ENCODE measurements around the gene FOXJ3.

The FOXJ3 gene

DNA sequence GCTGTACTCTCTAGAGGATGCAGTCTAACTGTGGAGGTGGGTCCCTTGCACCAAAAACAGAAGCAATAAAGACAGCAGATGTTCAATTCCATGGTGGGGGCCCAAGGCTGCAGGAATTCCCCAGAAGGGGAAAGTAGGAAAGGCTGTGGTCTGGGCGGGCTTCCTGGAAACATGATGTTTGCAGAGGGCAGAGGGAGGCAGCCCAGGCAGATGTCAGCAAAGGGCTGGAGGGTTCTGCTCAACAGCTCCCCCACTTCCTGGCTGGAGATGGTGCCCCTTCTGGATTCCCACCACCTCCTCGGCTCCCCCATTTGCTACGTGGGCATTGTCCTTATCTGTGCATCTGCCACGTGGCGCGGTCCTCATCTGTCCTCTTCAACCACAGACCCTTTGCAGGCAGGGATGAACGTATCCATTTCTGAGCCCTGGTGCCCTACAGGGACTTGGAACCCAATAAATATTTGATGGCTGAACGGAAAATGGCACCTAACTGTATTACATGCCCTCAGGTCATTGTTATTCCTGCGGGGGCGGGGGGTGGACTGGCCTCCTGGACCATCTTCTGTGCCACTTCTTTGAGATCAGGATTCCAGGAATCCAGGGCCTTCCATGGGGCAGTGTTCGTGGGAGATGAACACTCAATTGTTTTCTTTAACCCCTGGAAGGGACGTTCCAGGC is 190.2 kb downstream of the FOXJ3 start:
- DNase-seq (ENCODE audit: low read depth in 3 of 3), result no peak

DNA sequence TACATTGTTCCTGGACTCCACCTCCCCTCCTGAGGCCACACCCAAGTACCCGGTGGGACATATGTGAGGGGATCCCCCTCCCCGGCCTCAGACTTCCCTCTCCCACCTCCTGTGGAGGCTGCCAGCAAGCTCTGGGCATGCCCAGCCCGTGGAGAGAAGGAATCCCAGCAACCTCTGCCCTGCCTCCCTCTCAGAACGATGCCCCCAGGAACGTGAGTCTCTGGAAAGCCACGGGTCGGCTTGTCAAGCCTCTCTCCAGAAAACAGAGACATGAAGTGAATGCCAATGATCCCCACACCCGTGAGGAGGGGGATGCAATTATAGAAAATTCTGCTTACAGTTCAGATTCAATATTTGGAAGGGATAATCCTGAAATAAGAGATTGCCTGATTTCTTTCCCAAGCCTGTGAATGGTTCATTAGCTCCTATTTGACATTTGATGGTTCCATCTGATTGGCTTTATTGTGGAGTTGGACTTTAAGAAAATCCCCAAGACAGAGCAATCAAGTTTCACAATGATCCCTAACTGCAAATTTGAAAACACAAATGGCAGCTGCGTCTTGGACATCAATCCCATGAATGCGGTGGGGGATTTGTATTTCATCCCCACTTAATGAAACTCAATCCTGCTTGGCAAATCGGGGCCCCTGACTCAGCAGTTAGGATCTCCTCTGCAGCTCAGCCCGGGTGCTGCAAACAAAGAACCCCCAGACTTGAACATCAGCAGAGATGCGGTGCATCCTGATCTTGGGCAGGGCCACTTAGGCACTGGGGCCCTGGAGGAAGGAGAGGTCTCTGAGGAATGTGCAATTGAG is 190.9 kb downstream of the FOXJ3 start:
- DNase-seq (ENCODE audit: low read depth in 3 of 3), result no peak

DNA sequence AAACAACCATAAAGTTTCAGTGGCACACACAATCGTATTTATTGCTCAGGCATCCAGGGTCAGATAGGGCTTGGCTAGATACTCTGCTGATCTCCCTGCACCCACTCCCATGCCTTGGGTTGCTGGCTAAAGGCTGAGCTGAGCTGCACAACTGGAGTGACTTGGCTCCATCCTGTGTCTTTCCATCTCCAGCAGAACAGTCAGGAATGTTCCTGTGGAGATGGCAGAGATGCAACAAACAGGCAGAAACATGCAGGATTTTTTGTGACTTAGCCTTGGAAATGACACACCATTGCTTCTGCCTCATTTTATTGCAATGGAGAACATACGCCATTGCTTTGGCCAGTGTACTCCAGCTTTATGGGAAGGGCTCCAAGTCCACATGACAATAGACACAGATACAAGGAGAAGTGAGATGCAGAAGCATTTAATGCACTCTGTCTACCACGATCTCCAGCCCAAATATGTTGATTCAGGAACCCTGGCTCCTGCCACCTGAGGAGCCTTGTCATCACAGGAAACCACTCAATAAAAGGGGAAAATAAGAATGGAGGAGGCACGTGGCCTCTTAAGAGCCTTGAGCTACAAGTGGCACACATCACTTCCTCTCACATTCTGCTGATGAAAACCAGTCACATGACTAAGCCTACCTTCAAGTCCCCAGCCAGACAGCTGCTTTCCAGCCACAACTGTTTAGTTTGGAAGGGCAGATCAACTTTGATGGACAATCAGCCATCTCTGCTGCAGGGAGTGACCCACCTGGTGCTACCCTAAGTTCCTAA is 191.9 kb downstream of the FOXJ3 start:
- DNase-seq (ENCODE audit: low read depth in 3 of 3), result no peak

DNA sequence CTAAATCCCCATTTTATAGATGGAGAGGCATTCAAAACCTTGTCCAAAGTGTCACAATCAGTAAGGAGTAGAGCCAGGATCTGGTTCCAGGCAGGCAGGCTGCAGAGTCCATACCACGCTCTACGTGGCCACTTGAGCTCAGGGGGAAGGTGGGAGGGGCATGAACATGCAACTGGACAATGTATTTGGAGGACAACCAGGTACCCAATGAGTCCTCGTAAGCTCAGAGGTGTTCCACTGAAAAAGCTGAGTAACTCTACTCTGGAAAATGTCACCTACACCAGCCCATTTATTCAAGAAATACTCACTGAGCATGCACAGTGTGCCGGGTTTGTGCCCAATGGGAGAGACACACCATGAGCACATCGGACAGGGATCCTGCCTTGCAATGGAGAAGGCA is 193.1 kb downstream of the FOXJ3 start:
- no peak for DNase-seq (ENCODE audit: low read depth in 3 of 3)

DNA sequence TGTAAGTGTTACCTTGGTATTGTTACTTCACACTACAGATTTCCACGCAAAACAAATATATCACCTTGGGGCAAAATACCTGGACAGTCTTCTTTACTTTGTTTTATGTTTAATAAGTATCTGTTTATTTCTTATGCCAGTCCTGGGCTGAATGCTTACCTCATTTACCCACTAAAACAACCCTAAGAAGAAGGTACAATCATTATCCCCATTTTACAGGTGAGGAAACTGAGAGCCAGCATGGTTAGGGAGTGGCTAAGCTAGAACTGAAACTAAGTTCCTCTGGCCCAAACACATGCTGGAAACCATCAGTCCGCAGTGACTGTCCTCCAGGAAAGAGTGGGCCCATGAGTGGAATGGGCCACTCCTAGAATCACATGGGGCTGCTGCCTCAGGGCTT is 194.8 kb downstream of the FOXJ3 start:
- no peak for DNase-seq (ENCODE audit: low read depth in 3 of 3)

DNA sequence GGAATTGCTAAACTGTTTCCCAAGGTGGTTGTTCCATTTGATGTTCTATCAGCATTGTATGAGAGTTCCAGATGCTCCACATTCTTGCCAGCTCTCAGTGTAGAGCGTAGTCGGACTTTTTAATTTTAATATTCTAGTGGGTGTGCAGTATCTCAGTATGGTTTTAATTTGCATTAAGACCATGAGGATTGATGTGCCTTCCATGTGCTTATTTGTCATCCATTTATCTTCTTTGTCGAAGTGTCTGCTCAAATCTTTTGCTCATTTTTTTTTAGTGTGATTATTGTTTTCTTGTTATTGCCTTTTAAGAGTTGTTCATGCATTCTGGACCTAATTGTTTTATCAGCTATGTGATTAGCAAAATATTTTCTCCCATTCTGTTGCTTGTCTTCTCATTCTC is 195.6 kb downstream of the FOXJ3 start:
- no peak for DNase-seq (ENCODE audit: low read depth in 3 of 3)

DNA sequence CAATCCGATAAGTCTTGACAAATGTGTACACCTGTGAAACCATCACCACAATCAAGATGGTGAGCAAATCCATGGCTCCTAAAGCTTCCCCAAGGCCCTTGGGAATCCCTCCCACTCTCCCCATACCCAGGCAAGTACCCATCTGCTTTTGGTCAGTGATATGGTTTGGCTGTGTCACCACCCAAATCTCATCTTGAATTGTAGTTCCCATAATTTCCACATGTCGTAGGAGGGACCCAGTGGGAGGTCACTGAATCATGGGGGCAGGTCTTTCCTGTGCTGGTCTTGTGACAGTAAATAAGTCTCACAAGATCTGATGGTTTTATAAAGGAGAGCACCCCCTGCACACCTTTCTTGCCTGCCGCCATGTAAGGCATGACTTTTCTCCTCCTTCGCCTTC is 196.4 kb downstream of the FOXJ3 start:
- no peak for DNase-seq (ENCODE audit: low read depth in 3 of 3)

DNA sequence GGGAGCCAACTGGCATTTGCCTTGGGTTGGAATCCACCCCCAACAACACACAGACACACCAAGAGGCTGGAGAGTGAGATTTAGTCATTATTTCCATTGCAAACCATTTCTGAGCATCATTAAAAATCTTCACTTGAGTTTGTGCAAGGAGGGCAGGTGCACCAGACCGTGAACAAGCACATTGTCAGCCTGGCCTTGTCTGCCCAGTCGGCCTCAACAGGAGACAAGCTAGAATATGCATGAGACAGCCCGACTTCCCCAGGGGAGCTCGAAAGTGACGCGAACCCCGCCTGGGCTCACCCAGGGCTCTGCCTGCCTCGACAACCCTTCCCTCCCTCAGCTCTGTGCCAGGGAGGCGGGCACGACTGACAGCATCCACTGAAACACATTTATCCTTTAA is 197.3 kb downstream of the FOXJ3 start:
- no peak for DNase-seq (ENCODE audit: low read depth in 3 of 3)

DNA sequence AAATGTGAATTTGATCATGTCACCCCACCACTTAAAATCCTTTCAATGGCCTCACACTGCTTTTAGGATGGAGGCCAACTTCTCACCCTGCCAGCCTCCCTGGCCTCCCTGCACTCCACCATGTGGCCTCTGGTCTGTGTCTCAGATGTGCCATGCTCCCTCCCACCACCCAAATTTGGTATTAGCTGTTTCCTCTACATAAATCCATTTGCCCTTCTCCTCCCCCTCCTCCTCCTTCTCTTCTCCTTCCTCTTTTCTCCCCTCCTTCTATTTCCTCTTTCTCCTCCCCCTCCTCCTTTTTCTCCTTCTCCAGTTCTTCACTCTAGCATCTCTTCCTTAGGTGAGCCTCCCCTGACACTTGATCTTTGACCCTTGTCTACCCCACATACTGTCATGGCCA is 198.6 kb downstream of the FOXJ3 start:
- no peak for DNase-seq (ENCODE audit: low read depth in 3 of 3)

DNA sequence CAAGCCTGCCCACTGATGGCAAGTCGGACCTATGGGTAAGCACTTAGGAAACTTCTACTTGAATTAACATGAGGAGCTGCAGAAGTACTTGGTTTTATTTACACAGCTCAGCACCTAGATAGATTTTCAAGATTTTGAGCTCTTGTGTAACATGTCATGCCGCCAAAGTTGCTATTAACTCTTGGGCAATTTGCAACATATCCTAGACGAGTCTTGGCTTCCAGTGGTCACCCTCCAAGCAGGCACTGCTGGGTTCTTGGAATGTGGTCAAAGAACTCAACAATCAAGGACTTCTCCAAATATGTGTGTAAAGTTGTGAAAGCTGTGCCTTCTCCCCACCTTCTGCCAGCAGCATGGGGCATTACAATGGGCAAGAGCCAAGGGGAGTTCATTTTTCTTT is 199.6 kb downstream of the FOXJ3 start:
- DNase-seq (ENCODE audit: low read depth in 3 of 3), result no peak

DNA sequence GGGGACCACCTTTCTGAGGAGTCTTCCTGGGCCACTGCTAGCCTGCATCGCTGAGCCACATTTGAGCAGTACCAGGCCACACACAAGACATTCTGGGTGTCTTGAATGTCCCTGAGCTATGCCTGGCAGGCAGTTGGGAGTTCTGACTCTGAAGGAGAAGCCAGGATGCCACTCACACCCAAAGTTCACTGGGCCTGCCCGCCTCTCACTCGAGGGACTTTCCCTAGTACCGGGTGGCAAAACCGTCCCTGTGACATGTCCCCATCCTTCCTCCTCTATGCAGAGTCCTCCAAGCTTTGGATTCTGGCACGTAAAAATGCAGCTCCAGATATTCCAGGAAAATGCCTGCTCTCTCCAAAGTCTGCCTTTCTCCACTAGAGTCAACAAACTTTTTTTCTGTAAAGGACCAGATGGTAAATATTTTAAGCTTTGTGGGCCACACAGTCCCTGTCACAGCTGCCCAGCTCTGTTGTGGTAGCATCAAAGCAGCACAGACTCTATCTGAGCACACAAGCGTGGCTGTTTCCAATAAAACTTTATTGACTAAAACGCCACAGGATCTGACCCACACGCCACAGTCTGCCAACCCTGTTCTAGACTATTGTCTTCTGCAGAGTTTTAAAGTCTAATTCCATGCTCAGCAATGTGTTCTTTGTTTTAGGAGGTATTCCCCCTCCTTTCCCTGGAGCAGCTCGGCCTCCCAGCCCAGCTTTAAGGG is 201.1 kb downstream of the FOXJ3 start:
- no peak for DNase-seq (ENCODE audit: low read depth in 3 of 3)

DNA sequence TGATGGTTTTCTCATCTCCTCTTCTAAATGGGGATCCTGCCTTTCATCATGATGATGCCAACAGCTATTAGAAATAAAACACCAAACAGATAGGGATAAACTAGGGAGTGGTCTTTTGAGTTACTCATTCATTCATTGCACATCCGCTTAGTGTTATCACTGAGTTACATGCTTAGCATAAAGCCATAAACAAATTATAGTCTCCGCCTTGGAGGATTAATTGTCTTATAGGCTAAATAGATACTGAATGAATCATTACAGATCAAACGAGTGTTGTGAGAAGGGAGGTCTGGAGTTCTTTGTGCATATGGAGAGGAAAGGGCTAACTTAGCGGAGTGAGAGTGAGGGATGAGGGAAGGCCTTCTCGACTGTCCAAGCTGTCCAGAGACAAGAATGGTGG is 201.6 kb downstream of the FOXJ3 start:
- no peak for DNase-seq (ENCODE audit: low read depth in 3 of 3)

DNA sequence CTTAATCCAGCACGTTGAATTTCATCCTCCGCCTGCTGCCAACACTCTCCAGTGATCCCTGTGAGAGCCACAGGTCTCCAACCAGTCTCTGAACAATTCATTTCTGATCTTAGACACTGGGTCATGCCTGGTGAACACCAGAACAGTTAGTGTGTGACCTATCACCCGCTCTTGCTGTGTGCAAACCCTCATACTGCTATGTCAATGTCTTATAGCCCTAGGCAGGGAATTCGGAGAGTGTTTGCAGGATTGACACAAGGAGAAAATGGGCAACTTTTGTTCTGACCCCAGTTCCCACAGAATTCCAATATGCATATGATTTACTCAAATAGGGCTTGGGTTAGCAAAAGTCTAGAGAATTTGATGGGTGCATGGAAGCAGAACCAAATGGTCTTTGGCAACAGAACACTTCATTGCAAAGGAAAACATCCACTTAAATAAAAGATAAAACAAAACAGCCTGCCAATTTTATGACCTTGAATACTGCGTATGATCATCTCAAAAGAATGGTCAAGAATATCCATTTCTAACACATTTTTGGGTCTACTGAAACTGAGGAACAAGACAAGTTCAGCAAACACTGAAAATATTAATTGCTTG is 204.9 kb downstream of the FOXJ3 start:
- no peak for DNase-seq (ENCODE audit: low read depth in 3 of 3)

DNA sequence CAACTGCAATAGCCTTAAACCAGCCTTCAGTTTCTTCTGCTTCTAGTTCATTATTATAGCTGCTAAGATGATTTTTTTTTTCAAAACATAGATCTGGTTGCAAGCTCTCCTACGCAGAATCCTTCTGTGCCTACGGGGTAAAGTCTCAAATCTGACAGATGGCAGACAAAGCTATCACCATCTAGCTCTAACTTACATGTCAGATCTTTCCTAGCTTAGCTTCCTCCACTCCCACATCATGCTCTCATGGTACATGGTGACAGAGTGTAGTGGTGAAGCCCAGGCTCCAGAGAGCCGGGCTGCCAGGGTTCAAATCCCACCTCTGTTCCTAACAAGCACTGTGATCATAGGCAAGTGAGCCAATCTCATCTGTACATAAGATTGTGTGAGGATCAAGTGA is 206.1 kb downstream of the FOXJ3 start:
- no peak for DNase-seq (ENCODE audit: low read depth in 3 of 3)

DNA sequence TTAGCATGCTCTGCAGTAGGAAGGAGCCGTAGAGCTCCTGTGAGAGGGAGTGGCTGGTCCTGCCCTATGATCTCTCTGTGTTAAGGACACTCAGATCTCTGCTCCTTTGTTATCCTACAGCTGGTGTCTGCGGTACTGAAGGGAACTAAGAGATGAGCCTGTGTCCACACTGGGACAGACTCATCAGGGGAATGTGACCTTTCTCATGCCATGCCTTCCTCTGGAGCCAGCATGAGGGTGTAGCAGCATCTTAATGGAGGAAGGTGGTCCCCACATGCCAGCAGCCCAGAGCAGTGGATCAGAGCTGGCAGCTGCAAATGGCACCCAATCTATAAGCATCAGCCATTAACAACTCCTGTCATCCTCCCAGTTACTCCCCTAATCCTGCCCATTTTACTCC is 206.5 kb downstream of the FOXJ3 start:
- DNase-seq (ENCODE audit: low read depth in 3 of 3), result no peak

DNA sequence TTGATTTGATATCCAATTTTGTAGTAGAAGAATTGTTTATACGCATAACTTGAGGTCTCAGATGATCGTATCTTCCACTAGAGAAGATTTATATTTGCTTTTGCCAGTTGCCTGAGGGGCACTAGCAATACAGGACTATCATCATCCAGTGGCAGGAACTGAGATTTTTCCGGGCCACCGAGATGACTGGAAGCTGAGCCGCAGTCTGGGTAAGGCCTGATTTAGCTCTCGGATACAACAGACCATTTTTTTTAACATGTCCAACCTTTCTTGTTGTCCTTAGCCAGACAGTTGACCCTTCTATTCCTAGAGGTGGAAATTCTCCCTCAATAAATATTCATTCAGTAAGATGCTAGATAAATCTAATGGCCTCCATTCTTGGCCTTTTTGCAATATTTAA is 207.3 kb downstream of the FOXJ3 start:
- no peak for DNase-seq (ENCODE audit: low read depth in 3 of 3)
